ENCODE measurements around the gene WDR86. TPM values are rescaled to one million over a fixed set of nuclear protein-coding genes. Genes with fewer than 3 reads are reported as not detected.

WDR86 gene
- total and polyA plus RNA-seq, 2 of the 4 experiments (the other 2 are of a cell fraction): not detected

DNA sequence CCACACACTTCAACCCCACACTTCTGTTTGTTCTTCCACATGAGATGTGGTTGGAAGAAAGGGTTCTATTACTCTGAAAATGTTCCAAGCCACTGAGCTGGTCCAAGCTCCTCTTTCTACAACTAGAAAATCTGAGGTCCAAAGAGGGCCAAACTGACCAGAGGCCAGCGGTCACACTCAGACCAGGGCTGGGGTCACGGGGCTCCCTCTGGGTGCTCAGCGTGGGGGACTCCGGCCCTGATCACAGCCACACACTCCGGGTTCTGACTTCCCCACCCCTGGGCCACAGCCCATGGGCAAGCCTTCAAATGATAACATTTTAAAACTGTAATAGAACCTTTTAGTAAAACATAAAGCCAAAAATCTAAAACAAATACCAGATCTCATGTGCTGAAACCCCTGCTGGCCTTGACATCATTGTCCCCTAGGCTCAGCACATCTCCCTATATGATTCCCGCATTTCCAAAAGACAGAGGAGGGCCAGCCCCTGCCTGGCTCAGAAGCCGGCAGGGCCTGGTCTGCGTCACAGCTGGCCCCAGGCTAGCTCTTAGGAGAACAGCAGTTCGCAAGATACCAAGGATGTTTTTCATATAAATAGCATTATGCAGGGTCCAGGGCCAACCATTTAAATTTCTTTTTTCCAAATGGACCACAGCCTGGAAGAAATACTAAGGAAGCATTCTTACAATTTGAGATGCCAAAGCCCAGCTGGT is 26.8 kb upstream of the WDR86 start:
- peaks cover 6% of the 10 kb centered on the region; the same call in 1 of the 2 replicates for H3K4me1 ChIP-seq (ENCODE audit: control insufficient read depth, insufficient read depth, low read length)
- H2BK120ac ChIP-seq (ENCODE audit: low read depth, low read length): no peak overlapping the region
- intact Hi-C loops (cut with micrococcal nuclease) (no loop called here), in situ Hi-C loops (cut with MboI; ENCODE audit: low sequenced_read_pairs) (no loop called here), dilution Hi-C loops (cut with HindIII; ENCODE audit: low sequenced_read_pairs, unreplicated experiment) (no loop called here)
- no peak overlapping the region for H3K4me2 ChIP-seq (ENCODE audit: low read depth, low read length)
- no peak overlapping the region for H3K14ac ChIP-seq (replicated peaks; ENCODE audit: low read depth, low read length)
- CTCF ChIA-PET: interaction anchor here (1.3 kb wide), 1 partner anchor 68 kb away, joined by 3 read pairs; no protein-coding TSS in a partner anchor
- DNase-seq (peak; percentile 4), ATAC-seq (ENCODE audit: low read depth) (peak; percentile 70)
- no peak overlapping the region for H3K4ac ChIP-seq (ENCODE audit: low read depth, low read length)
- no peak overlapping the region for H2BK5ac ChIP-seq (ENCODE audit: low read depth, low read length, poor library complexity, severe bottlenecking)
- no peaks in the 10 kb centered on the region for H3K79me1 ChIP-seq (ENCODE audit: low read depth in 1 of 2, low read length in 2 of 2)
- no peak overlapping the region for H2AFZ ChIP-seq (replicated peaks; ENCODE audit: low read length, poor library complexity)
- POLR2A ChIA-PET (ENCODE audit: unreplicated experiment): interaction anchor here (0.5 kb wide), 1 partner anchor 16 kb away, joined by 12 read pairs; no protein-coding TSS in a partner anchor
- H2BK15ac ChIP-seq (ENCODE audit: low read depth, low read length): no peak overlapping the region
- no peak overlapping the region for H3K23ac ChIP-seq (ENCODE audit: low read depth, low read length)
- H3K9ac ChIP-seq (ENCODE audit: low read depth, low read length): no peak overlapping the region
- no peak overlapping the region for H4K5ac ChIP-seq (ENCODE audit: low read depth, low read length)
- no peak overlapping the region for H4K91ac ChIP-seq (ENCODE audit: insufficient read depth, low read depth, low read length)
- H2BK20ac ChIP-seq (ENCODE audit: low read depth, low read length): no peak overlapping the region
- no peak overlapping the region for H3K56ac ChIP-seq (ENCODE audit: extremely low read depth, insufficient read depth, low read length)
- WGBS, 2 experiments (ENCODE audit: extremely low coverage in 2 of 2, insufficient read length in 1 of 2): no CpG with 5 or more reads among the region's 9 CpGs
- H3K9me3 ChIP-seq (ENCODE audit: control insufficient read depth, insufficient read depth, low read length): no peaks in the 10 kb centered on the region
- no peak overlapping the region for H3K18ac ChIP-seq (ENCODE audit: low read depth, low read length)
- H2AK5ac ChIP-seq (ENCODE audit: low read depth, low read length): no peak overlapping the region
- no peaks in the 10 kb centered on the region for H3K36me3 ChIP-seq (ENCODE audit: control insufficient read depth, insufficient read depth, low read length)
- peaks cover 14% of the 10 kb centered on the region for H3K27me3 ChIP-seq (ENCODE audit: control insufficient read depth, insufficient read depth, low read length)
- no TSS peak for BruUV-seq (replicated peaks)
- TF ChIP-seq MAZ (IDR thresholded peaks at IDR 0.05; ENCODE audit: borderline replicate concordance, low read depth, low read length) (no peak), RAD21 (IDR thresholded peaks at IDR 0.05; ENCODE audit: low read length) (no peak), RCOR1 (IDR thresholded peaks at IDR 0.05; ENCODE audit: insufficient replicate concordance, low read length) (no peak), CEBPB (IDR thresholded peaks at IDR 0.05; ENCODE audit: low read depth, low read length) (no peak), FOS (IDR thresholded peaks at IDR 0.05; ENCODE audit: low read depth, low read length) (no peak), RFX5 (IDR thresholded peaks at IDR 0.05; ENCODE audit: low read depth, low read length) (no peak), BHLHE40 (IDR thresholded peaks at IDR 0.05; ENCODE audit: low read depth, low read length) (no peak), NFE2L2 (IDR thresholded peaks at IDR 0.05; ENCODE audit: low read depth, low read length) (no peak), MAFK (IDR thresholded peaks at IDR 0.05; ENCODE audit: low read depth, low read length) (no peak), USF2 (IDR thresholded peaks at IDR 0.05; ENCODE audit: low read depth, low read length) (no peak), POLR2A (IDR thresholded peaks at IDR 0.05; ENCODE audit: low read depth, low read length) (no peak), CHD1 (IDR thresholded peaks at IDR 0.05; ENCODE audit: low read depth, low read length) (no peak), MXI1 (IDR thresholded peaks at IDR 0.05; ENCODE audit: borderline replicate concordance, low read depth, low read length) (no peak), CTCF (conservative IDR thresholded peaks at IDR 0.05; ENCODE audit: low read depth, low read length) (no peak)
- no peak overlapping the region for H4K8ac ChIP-seq (ENCODE audit: low read depth in 2 of 2, low read length in 2 of 2)
- H2AK9ac ChIP-seq (replicated peaks; ENCODE audit: low read depth, low read length, poor library complexity): no peak overlapping the region
- no peaks in the 10 kb centered on the region for H3K9me1 ChIP-seq (ENCODE audit: insufficient read depth, low read length)
- H3K4me3 ChIP-seq (ENCODE audit: insufficient read depth, low read depth, low read length): no peak overlapping the region
- H4K20me1 ChIP-seq (ENCODE audit: insufficient read depth, low read length): no peaks in the 10 kb centered on the region
- H3K27ac ChIP-seq (ENCODE audit: insufficient read depth, low read length): no peak overlapping the region
